ENCODE measurements around the gene KLHL21. TPM values are rescaled to one million over a fixed set of nuclear protein-coding genes. Genes with fewer than 3 reads are reported as not detected.

The KLHL21 gene
- total and polyA plus RNA-seq, 9 of the 15 experiments (the other 6 are each of a cell fraction or from before 2014, with no cell fraction given), result 2.1 to 42.1 (median 17.5) TPM

DNA sequence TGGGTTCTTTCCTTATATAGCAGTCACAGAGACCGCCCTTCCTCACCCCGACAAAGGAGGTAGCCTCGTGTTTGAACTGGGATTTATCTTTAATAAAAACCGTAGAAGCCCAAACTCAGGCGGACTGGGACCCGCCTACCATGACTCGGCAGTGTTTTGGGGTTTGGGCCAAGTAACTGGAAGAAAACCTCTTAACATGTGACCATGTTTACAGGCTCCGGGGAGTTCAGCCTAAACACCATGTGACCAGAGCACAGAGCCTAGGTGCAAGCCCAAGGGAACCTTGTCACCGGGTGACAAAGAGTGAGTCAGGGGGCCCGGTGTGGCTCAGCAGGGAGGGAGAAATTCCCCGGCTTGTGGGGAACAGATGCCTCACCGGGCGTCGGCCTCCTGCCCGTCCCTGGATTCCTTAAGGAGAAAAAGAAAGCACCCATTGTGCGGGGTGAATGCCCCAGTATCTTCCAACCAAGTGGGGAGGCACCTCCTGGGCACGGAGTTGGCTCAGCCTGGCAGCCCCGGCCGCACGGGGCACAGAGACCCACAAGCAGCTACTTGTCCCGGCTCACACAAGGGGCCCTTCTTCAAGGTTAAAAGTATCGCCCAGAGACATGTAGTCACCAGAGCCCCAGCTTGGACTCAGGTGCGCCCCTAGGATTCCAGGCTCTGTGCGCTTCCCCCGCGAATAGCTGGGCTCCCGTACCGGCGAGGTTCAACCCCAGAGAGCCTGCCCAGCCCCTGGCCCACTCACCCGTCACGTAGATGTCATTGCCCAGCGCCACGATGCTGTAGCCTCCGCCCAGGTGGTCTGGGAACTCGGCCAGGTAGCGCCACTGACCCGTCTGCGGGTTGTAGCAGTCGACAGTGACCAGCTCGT, 1.4 kb downstream of the KLHL21 start (continued):
- peak; percentile 38; the same call in 1 of the 2 replicates for TF ChIP-seq HCFC1 (IDR thresholded peaks at IDR 0.05; ENCODE audit: low read depth, low read length)
- TF ChIP-seq HMG20B (CRISPR knock-in tag; IDR thresholded peaks at IDR 0.05), result no peak
- TF ChIP-seq, protein P1, sequence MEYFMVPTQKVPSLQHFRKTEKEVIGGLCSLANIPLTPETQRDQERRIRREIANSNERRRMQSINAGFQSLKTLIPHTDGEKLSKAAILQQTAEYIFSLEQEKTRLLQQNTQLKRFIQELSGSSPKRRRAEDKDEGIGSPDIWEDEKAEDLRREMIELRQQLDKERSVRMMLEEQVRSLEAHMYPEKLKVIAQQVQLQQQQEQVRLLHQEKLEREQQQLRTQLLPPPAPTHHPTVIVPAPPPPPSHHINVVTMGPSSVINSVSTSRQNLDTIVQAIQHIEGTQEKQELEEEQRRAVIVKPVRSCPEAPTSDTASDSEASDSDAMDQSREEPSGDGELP (CRISPR knock-in tag; IDR thresholded peaks at IDR 0.05; ENCODE audit: borderline replicate concordance), result peak; percentile 58
- peak; percentile 93; the same call in 1 of the 2 replicates for TF ChIP-seq LCOR (CRISPR knock-in tag; IDR thresholded peaks at IDR 0.05)
- no peak for TF ChIP-seq ZNF347 (CRISPR knock-in tag; IDR thresholded peaks at IDR 0.05; ENCODE audit: low read depth)
- TF ChIP-seq FOSL1 (tag; conservative IDR thresholded peaks at IDR 0.05), result peak; percentile 98
- TF ChIP-seq, protein P2, sequence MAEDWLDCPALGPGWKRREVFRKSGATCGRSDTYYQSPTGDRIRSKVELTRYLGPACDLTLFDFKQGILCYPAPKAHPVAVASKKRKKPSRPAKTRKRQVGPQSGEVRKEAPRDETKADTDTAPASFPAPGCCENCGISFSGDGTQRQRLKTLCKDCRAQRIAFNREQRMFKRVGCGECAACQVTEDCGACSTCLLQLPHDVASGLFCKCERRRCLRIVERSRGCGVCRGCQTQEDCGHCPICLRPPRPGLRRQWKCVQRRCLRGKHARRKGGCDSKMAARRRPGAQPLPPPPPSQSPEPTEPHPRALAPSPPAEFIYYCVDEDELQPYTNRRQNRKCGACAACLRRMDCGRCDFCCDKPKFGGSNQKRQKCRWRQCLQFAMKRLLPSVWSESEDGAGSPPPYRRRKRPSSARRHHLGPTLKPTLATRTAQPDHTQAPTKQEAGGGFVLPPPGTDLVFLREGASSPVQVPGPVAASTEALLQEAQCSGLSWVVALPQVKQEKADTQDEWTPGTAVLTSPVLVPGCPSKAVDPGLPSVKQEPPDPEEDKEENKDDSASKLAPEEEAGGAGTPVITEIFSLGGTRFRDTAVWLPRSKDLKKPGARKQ (CRISPR knock-in tag; IDR thresholded peaks at IDR 0.05), result no peak
- TF ChIP-seq PHF20 (IDR thresholded peaks at IDR 0.05; ENCODE audit: partially characterized antibody), result no peak
- TF ChIP-seq, protein P3, sequence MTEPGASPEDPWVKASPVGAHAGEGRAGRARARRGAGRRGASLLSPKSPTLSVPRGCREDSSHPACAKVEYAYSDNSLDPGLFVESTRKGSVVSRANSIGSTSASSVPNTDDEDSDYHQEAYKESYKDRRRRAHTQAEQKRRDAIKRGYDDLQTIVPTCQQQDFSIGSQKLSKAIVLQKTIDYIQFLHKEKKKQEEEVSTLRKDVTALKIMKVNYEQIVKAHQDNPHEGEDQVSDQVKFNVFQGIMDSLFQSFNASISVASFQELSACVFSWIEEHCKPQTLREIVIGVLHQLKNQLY (CRISPR knock-in tag; conservative IDR thresholded peaks at IDR 0.05), result no peak
- TF ChIP-seq, protein P4, sequence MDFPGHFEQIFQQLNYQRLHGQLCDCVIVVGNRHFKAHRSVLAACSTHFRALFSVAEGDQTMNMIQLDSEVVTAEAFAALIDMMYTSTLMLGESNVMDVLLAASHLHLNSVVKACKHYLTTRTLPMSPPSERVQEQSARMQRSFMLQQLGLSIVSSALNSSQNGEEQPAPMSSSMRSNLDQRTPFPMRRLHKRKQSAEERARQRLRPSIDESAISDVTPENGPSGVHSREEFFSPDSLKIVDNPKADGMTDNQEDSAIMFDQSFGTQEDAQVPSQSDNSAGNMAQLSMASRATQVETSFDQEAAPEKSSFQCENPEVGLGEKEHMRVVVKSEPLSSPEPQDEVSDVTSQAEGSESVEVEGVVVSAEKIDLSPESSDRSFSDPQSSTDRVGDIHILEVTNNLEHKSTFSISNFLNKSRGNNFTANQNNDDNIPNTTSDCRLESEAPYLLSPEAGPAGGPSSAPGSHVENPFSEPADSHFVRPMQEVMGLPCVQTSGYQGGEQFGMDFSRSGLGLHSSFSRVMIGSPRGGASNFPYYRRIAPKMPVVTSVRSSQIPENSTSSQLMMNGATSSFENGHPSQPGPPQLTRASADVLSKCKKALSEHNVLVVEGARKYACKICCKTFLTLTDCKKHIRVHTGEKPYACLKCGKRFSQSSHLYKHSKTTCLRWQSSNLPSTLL (IDR thresholded peaks at IDR 0.05), result no peak
- TF ChIP-seq DACH1 (IDR thresholded peaks at IDR 0.05; ENCODE audit: partially characterized antibody), result no peak
- no peak for TF ChIP-seq ZNF431 (CRISPR knock-in tag; IDR thresholded peaks at IDR 0.05)
- TF ChIP-seq, protein P5, sequence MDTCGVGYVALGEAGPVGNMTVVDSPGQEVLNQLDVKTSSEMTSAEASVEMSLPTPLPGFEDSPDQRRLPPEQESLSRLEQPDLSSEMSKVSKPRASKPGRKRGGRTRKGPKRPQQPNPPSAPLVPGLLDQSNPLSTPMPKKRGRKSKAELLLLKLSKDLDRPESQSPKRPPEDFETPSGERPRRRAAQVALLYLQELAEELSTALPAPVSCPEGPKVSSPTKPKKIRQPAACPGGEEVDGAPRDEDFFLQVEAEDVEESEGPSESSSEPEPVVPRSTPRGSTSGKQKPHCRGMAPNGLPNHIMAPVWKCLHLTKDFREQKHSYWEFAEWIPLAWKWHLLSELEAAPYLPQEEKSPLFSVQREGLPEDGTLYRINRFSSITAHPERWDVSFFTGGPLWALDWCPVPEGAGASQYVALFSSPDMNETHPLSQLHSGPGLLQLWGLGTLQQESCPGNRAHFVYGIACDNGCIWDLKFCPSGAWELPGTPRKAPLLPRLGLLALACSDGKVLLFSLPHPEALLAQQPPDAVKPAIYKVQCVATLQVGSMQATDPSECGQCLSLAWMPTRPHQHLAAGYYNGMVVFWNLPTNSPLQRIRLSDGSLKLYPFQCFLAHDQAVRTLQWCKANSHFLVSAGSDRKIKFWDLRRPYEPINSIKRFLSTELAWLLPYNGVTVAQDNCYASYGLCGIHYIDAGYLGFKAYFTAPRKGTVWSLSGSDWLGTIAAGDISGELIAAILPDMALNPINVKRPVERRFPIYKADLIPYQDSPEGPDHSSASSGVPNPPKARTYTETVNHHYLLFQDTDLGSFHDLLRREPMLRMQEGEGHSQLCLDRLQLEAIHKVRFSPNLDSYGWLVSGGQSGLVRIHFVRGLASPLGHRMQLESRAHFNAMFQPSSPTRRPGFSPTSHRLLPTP (IDR thresholded peaks at IDR 0.05; ENCODE audit: borderline replicate concordance, extremely low read depth, insufficient read length), result no peak
- TF ChIP-seq POLR2A (conservative IDR thresholded peaks at IDR 0.05), result peak; percentile 61; the same call in 1 of the 2 replicates
- peak; percentile 2 for TF ChIP-seq SAP30 (IDR thresholded peaks at IDR 0.05; ENCODE audit: borderline replicate concordance, insufficient read depth, low read depth, low read length, poor library complexity, severe bottlenecking)
- TF ChIP-seq SPI1 (IDR thresholded peaks at IDR 0.05; ENCODE audit: borderline replicate concordance, low read depth, low read length), result 0 out of 2 replicates have a peak, but pooled peaks have one; percentile 0
